ENCODE results near the gene GSTT2. TPM values are rescaled to one million over a fixed set of nuclear protein-coding genes. Genes with fewer than 3 reads are reported as not detected.
"Not testable (repeated sequence)": the region's sequence is repeated elsewhere in the genome, so short reads cannot be mapped to it uniquely, and the experiment has no call there.

GSTT2 gene
- total RNA-seq (not detected), polyA plus RNA-seq (0.14 TPM)
- long read RNA-seq, donor 1, partial matches to known transcripts = 1 of 1 reads
- long read RNA-seq, donor 1, other reads (novel, unspliced or antisense) = 0 of 1 reads
- long read RNA-seq, donor 2 = 0 reads
- long read RNA-seq, donor 3, partial matches to known transcripts = 1 of 3 reads
- long read RNA-seq, donor 3, other reads (novel, unspliced or antisense) = 2 of 3 reads
- long read RNA-seq, donor 4 = 0 reads

GRCh38 chr22:23979557-23980240 lies at the start of gene GSTT2:
GSTT2 (plus strand) TSS chr22:23980134.
- WGBS = no CpG with 5 or more reads among the region's 41 CpGs
- H3K27ac ChIP-seq (ENCODE audit: low read length); intact Hi-C loops (cut with DNase I); H3K4me1 ChIP-seq (ENCODE audit: control insufficient read depth, insufficient read depth, low read length); DNase-seq; H3K4me3 ChIP-seq (ENCODE audit: low read length); H3K27me3 ChIP-seq (ENCODE audit: control insufficient read depth, insufficient read depth); H3K9me3 ChIP-seq (ENCODE audit: control insufficient read depth, low read length): not testable (repeated sequence)
- ATAC-seq = peak; percentile 92 to 94

- intact Hi-C loops (cut with DNase I) = loop anchor here in 1 of 4 donors (5.0 kb wide), 1 partner anchor 69 kb away; the partner anchor contains the start of gene GSTT4
- no peak overlapping the region for H3K27ac ChIP-seq (ENCODE audit: low read length)
- ATAC-seq (peak; percentile 24 to 63), DNase-seq (no peak)
- H3K27me3 ChIP-seq (ENCODE audit: control insufficient read depth, insufficient read depth) = no peaks in the 10 kb centered on the region
- H3K4me1 ChIP-seq (ENCODE audit: control insufficient read depth, insufficient read depth, low read length) = no peaks in the 10 kb centered on the region
- H3K9me3 ChIP-seq (ENCODE audit: control insufficient read depth, low read length) = no peaks in the 10 kb centered on the region
- WGBS = 50% methylated on average over 5 of the region's 5 CpGs
- no peak overlapping the region for H3K4me3 ChIP-seq (ENCODE audit: low read length)
These were observed 41.5 kb upstream of the GSTT2 start for GRCh38 chr22:23938328-23939016.

- H3K4me3 ChIP-seq (ENCODE audit: low read length) = no peak overlapping the region
- H3K27ac ChIP-seq (ENCODE audit: low read length) = no peak overlapping the region
- no peaks in the 10 kb centered on the region for H3K4me1 ChIP-seq (ENCODE audit: control insufficient read depth, insufficient read depth, low read length)
- ATAC-seq = no peak
- H3K27me3 ChIP-seq (ENCODE audit: control insufficient read depth, insufficient read depth) = no peaks in the 10 kb centered on the region
- 81% methylated on average over 3 of the region's 3 CpGs for WGBS
- H3K9me3 ChIP-seq (ENCODE audit: control insufficient read depth, low read length) = no peaks in the 10 kb centered on the region
- intact Hi-C loops (cut with DNase I) = loop anchor here in 1 of 4 donors (5.0 kb wide), 1 partner anchor 68 kb away; the partner anchor contains the start of gene GSTT4
- DNase-seq = no peak
These were observed 40.9 kb upstream of the GSTT2 start for GRCh38 chr22:23939017-23939357.

GRCh38 chr22:23940166-23940565 lies 39.8 kb upstream of the GSTT2 start:
- H3K9me3 ChIP-seq (ENCODE audit: control insufficient read depth, low read length); DNase-seq; H3K27ac ChIP-seq (ENCODE audit: low read length); intact Hi-C loops (cut with DNase I); H3K4me1 ChIP-seq (ENCODE audit: control insufficient read depth, insufficient read depth, low read length); H3K4me3 ChIP-seq (ENCODE audit: low read length); H3K27me3 ChIP-seq (ENCODE audit: control insufficient read depth, insufficient read depth): not testable (repeated sequence)
- 93% methylated on average over 2 of the region's 14 CpGs for WGBS
- ATAC-seq = peak; percentile 41 to 51

GRCh38 chr22:23947391-23947790 lies 32.5 kb upstream of the GSTT2 start:
- WGBS = 46% methylated on average over 3 of the region's 3 CpGs
- H3K4me3 ChIP-seq (ENCODE audit: low read length); H3K9me3 ChIP-seq (ENCODE audit: control insufficient read depth, low read length); DNase-seq; intact Hi-C loops (cut with DNase I); H3K27ac ChIP-seq (ENCODE audit: low read length); H3K4me1 ChIP-seq (ENCODE audit: control insufficient read depth, insufficient read depth, low read length); ATAC-seq; H3K27me3 ChIP-seq (ENCODE audit: control insufficient read depth, insufficient read depth): not testable (repeated sequence)

GRCh38 chr22:23949764-23950163 lies 30.2 kb upstream of the GSTT2 start:
- H3K4me1 ChIP-seq (ENCODE audit: control insufficient read depth, insufficient read depth, low read length); H3K27ac ChIP-seq (ENCODE audit: low read length); ATAC-seq; intact Hi-C loops (cut with DNase I); H3K4me3 ChIP-seq (ENCODE audit: low read length); H3K9me3 ChIP-seq (ENCODE audit: control insufficient read depth, low read length); H3K27me3 ChIP-seq (ENCODE audit: control insufficient read depth, insufficient read depth); DNase-seq: not testable (repeated sequence)
- WGBS = 78% methylated on average over 17 of the region's 18 CpGs

- 98% methylated on average over 2 of the region's 2 CpGs for WGBS
These were observed 28.6 kb upstream of the GSTT2 start for GRCh38 chr22:23951383-23951782.

GRCh38 chr22:23952794-23953405 lies 27.0 kb upstream of the GSTT2 start:
- H3K27ac ChIP-seq (ENCODE audit: low read length); H3K4me1 ChIP-seq (ENCODE audit: control insufficient read depth, insufficient read depth, low read length); ATAC-seq; H3K4me3 ChIP-seq (ENCODE audit: low read length); H3K27me3 ChIP-seq (ENCODE audit: control insufficient read depth, insufficient read depth); intact Hi-C loops (cut with DNase I); H3K9me3 ChIP-seq (ENCODE audit: control insufficient read depth, low read length); DNase-seq: not testable (repeated sequence)
- WGBS = 73% methylated on average over 11 of the region's 11 CpGs

More at GRCh38 chr22:23951383-23951782, 28.6 kb upstream of the GSTT2 start:
- DNase-seq; intact Hi-C loops (cut with DNase I); H3K4me1 ChIP-seq (ENCODE audit: control insufficient read depth, insufficient read depth, low read length); H3K4me3 ChIP-seq (ENCODE audit: low read length); H3K9me3 ChIP-seq (ENCODE audit: control insufficient read depth, low read length); H3K27me3 ChIP-seq (ENCODE audit: control insufficient read depth, insufficient read depth); H3K27ac ChIP-seq (ENCODE audit: low read length): not testable (repeated sequence)
- ATAC-seq = peak in 1 of 2 donors; percentile 15

GRCh38 chr22:23953485-23953884 lies 26.4 kb upstream of the GSTT2 start:
- ATAC-seq; H3K4me3 ChIP-seq (ENCODE audit: low read length); H3K27ac ChIP-seq (ENCODE audit: low read length); intact Hi-C loops (cut with DNase I); H3K4me1 ChIP-seq (ENCODE audit: control insufficient read depth, insufficient read depth, low read length); DNase-seq; H3K9me3 ChIP-seq (ENCODE audit: control insufficient read depth, low read length); H3K27me3 ChIP-seq (ENCODE audit: control insufficient read depth, insufficient read depth): not testable (repeated sequence)
- 65% methylated on average over 4 of the region's 4 CpGs for WGBS

GRCh38 chr22:23954193-23954990 lies 25.5 kb upstream of the GSTT2 start:
- intact Hi-C loops (cut with DNase I); H3K27me3 ChIP-seq (ENCODE audit: control insufficient read depth, insufficient read depth); ATAC-seq; H3K4me1 ChIP-seq (ENCODE audit: control insufficient read depth, insufficient read depth, low read length); H3K27ac ChIP-seq (ENCODE audit: low read length); DNase-seq; H3K9me3 ChIP-seq (ENCODE audit: control insufficient read depth, low read length); H3K4me3 ChIP-seq (ENCODE audit: low read length): not testable (repeated sequence)
- WGBS = 81% methylated on average over 8 of the region's 8 CpGs
